ENCODE data around the gene THAP3. TPM values are rescaled to one million over a fixed set of nuclear protein-coding genes. Genes with fewer than 3 reads are reported as not detected.

THAP3 gene
- polyA plus RNA-seq, 1 donor from 2014 or later: 51.5 TPM

DNA sequence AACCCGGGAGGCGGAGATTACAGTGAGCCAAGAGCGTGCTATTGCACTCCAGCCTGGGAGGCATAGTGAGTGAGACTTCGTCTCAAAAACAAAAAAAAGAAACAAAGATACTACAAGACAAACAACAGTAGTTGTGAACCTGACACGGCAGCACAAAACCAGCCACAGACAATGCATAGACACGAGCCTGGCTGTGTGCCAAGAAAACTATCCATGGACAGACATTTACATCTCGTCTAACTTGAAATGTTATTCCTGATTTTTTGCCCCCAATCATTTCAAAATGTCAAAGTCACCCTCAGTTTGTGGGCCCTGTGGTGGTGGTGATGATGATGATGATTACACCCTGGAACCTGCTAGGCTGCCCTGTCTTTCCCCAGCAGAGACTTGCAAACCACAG, 28.3 kb upstream of the THAP3 start:
- no peak overlapping the region for H3K27ac ChIP-seq (ENCODE audit: low read length)
- TF ChIP-seq TAF1 (IDR thresholded peaks at IDR 0.05; ENCODE audit: low read depth) (no peak), MXI1 (conservative IDR thresholded peaks at IDR 0.05; ENCODE audit: poor library complexity, severe bottlenecking) (no peak), RAD21 (conservative IDR thresholded peaks at IDR 0.05) (no peak), EZH2 (IDR thresholded peaks at IDR 0.05; ENCODE audit: borderline replicate concordance, insufficient read depth, low read length, poor library complexity, severe bottlenecking) (no peak)
- TF ChIP-seq, protein P1, sequence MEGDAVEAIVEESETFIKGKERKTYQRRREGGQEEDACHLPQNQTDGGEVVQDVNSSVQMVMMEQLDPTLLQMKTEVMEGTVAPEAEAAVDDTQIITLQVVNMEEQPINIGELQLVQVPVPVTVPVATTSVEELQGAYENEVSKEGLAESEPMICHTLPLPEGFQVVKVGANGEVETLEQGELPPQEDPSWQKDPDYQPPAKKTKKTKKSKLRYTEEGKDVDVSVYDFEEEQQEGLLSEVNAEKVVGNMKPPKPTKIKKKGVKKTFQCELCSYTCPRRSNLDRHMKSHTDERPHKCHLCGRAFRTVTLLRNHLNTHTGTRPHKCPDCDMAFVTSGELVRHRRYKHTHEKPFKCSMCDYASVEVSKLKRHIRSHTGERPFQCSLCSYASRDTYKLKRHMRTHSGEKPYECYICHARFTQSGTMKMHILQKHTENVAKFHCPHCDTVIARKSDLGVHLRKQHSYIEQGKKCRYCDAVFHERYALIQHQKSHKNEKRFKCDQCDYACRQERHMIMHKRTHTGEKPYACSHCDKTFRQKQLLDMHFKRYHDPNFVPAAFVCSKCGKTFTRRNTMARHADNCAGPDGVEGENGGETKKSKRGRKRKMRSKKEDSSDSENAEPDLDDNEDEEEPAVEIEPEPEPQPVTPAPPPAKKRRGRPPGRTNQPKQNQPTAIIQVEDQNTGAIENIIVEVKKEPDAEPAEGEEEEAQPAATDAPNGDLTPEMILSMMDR (IDR thresholded peaks at IDR 0.05; ENCODE audit: poor library complexity, severe bottlenecking): no peak
- no peaks in the 10 kb centered on the region for H3F3A ChIP-seq (ENCODE audit: insufficient read depth, low read length, poor library complexity, severe bottlenecking)
- no peak overlapping the region for H3K9ac ChIP-seq (ENCODE audit: low read length)
- no peaks in the 10 kb centered on the region for H3K79me2 ChIP-seq (replicated peaks; ENCODE audit: insufficient read depth, low read length)
- H3K9me2 ChIP-seq (ENCODE audit: insufficient read depth, low read length): no peaks in the 10 kb centered on the region
- no peak overlapping the region for H3K4me3 ChIP-seq (ENCODE audit: low read length)
- no peaks in the 10 kb centered on the region for H3K9me3 ChIP-seq (ENCODE audit: low read length)
- no peak overlapping the region for H2AFZ ChIP-seq (ENCODE audit: low read depth, low read length)
- H3K4me2 ChIP-seq (ENCODE audit: low read length): no peak overlapping the region
- H3K27me3 ChIP-seq (ENCODE audit: insufficient read depth, low read depth, low read length): peaks cover 5% of the 10 kb centered on the region
- no peaks in the 10 kb centered on the region for H4K20me1 ChIP-seq (ENCODE audit: insufficient read depth)
- no peaks in the 10 kb centered on the region for H3K36me3 ChIP-seq (ENCODE audit: insufficient read depth, low read length)

DNA sequence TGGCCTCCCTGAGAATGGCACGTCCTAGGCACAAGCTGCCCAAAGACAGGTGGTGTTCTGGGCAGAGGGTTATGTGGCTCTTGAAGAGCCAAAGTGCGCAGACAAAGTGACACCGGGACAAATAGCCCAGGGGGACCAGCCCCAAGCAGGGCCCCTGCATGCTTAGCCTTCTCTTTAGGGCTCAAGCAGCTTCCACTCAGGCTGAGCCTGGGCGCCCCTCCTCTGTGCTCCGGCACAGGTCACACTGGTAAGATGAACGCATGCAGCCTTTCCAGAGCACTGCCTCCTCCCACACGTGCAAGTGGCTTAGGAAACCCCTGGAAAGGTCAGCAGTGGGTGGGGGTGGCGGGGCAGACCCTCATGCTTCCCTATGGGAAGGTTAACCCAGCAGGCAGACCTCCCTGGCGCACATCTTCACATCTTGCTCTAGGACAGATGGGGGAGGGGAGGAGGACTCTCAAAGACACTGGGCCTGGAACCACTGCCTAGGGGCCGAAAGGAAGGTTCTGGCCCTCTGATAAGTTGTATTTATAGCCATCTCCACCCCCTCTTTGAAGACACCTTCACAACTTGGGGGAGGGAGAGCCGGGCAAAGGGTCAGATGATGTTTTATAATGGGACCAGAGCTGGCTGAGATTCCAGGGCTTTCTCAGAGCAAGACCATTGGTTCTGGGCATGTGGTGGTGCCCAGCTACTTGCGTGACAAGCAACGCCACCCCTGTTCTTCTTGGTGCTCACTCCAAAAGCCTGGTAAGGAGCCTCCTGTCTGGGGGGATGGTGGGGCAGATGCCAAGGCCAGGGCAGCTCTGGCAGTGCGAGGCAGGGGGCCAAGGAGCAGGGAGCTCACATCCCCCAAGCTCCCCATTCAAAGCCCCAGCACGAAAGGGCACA, 27.5 kb upstream of the THAP3 start:
- Histone ChIP-seq H3K9ac (ENCODE audit: low read length) (no peak overlapping the region), H4K20me1 (ENCODE audit: insufficient read depth) (no peaks in the 10 kb centered on the region), H3K79me2 (replicated peaks; ENCODE audit: insufficient read depth, low read length) (no peaks in the 10 kb centered on the region), H3K4me3 (ENCODE audit: low read length) (no peak overlapping the region), H3K27ac (ENCODE audit: low read length) (no peak overlapping the region), H3F3A (ENCODE audit: insufficient read depth, low read length, poor library complexity, severe bottlenecking) (no peaks in the 10 kb centered on the region), H3K4me2 (ENCODE audit: low read length) (no peak overlapping the region), H3K9me3 (ENCODE audit: low read length) (no peaks in the 10 kb centered on the region), H3K27me3 (ENCODE audit: insufficient read depth, low read depth, low read length) (peaks cover 11% of the 10 kb centered on the region), H3K36me3 (ENCODE audit: insufficient read depth, low read length) (no peaks in the 10 kb centered on the region), H3K9me2 (ENCODE audit: insufficient read depth, low read length) (no peaks in the 10 kb centered on the region), H2AFZ (ENCODE audit: low read depth, low read length) (no peak overlapping the region)
- no peak for TF ChIP-seq TAF1 (IDR thresholded peaks at IDR 0.05; ENCODE audit: low read depth)
- TF ChIP-seq SMC3 (conservative IDR thresholded peaks at IDR 0.05; ENCODE audit: poor library complexity): no peak
- TF ChIP-seq MXI1 (conservative IDR thresholded peaks at IDR 0.05; ENCODE audit: poor library complexity, severe bottlenecking): no peak
- no peak for TF ChIP-seq POLR2AphosphoS5 (IDR thresholded peaks at IDR 0.05)
- TF ChIP-seq, protein P2, sequence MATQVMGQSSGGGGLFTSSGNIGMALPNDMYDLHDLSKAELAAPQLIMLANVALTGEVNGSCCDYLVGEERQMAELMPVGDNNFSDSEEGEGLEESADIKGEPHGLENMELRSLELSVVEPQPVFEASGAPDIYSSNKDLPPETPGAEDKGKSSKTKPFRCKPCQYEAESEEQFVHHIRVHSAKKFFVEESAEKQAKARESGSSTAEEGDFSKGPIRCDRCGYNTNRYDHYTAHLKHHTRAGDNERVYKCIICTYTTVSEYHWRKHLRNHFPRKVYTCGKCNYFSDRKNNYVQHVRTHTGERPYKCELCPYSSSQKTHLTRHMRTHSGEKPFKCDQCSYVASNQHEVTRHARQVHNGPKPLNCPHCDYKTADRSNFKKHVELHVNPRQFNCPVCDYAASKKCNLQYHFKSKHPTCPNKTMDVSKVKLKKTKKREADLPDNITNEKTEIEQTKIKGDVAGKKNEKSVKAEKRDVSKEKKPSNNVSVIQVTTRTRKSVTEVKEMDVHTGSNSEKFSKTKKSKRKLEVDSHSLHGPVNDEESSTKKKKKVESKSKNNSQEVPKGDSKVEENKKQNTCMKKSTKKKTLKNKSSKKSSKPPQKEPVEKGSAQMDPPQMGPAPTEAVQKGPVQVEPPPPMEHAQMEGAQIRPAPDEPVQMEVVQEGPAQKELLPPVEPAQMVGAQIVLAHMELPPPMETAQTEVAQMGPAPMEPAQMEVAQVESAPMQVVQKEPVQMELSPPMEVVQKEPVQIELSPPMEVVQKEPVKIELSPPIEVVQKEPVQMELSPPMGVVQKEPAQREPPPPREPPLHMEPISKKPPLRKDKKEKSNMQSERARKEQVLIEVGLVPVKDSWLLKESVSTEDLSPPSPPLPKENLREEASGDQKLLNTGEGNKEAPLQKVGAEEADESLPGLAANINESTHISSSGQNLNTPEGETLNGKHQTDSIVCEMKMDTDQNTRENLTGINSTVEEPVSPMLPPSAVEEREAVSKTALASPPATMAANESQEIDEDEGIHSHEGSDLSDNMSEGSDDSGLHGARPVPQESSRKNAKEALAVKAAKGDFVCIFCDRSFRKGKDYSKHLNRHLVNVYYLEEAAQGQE (IDR thresholded peaks at IDR 0.05; ENCODE audit: borderline replicate concordance): no peak
- TF ChIP-seq EP300 (conservative IDR thresholded peaks at IDR 0.05; ENCODE audit: poor library complexity, severe bottlenecking): no peak
- TF ChIP-seq, protein P1 (IDR thresholded peaks at IDR 0.05; ENCODE audit: poor library complexity, severe bottlenecking): no peak
- TF ChIP-seq EZH2 (IDR thresholded peaks at IDR 0.05; ENCODE audit: borderline replicate concordance, insufficient read depth, low read length, poor library complexity, severe bottlenecking): no peak
- TF ChIP-seq RAD21 (conservative IDR thresholded peaks at IDR 0.05): no peak
